Stimulated activated CD4-positive, alpha-beta T cell treated with anti-CD3 and anti-CD28 coated beads, Interleukin-12 subunit alpha, Interleukin-12 subunit beta, amount 100 ng/mL, for 4 hours (primary cell): ENCODE measurements around the gene WEE1.

Experiments
- DNase-seq: peaks from one replicate; pipeline ENCODE4 v3.0.0-alpha.2; 2020

The WEE1 gene

DNA sequence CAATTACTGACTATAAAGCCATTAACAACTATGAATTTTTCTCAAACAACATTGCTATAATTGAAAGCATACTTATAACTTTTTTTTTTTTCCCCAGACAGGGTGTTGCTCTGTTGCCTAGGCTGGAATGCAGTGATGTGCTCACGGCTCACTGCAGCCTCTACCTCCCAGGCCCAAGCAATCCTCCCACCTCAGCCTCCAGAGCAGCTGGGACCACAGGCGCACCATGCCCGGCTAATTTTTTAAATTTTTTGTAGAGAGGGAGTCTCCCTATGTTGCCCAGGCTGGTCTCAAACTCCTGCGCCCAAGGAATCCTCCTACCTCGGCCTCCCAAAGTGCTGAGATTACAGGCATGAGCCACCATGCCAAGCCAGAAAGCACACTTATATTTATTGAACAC, 6.1 kb upstream of the WEE1 start:
- DNase-seq, result no peak

DNA sequence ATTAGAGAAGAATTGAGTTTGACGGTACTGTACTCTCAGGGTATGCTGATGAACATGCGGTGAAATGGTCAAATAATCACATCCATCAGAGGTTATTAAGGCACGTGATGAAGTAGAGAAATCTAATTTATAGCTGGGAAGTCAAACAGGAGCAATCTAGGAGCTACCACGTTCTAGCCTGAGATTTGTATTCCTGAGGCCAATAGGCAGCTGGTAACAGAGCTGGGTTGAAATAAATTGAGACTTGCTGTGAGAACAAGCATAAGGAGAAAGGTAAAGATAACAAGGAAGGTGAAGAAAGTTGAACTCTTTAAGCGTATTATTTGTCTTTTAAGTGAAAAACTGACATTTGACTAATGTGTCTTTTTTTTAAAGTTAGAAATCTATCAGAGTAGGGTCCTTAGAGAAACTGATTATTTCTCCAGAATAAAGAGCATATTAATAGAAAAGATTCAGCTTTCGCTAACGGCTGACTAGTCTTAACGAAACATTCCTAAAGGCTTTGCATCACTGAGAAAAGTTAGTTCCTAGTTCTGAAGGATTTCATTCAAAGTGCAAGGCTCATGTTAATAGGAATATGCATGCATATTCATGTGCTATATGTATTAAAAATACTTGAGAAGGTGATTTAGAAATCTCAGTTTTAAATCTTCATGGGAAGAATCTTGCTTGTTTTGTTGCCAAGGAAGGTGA, 5.2 kb upstream of the WEE1 start:
- DNase-seq, result no peak

DNA sequence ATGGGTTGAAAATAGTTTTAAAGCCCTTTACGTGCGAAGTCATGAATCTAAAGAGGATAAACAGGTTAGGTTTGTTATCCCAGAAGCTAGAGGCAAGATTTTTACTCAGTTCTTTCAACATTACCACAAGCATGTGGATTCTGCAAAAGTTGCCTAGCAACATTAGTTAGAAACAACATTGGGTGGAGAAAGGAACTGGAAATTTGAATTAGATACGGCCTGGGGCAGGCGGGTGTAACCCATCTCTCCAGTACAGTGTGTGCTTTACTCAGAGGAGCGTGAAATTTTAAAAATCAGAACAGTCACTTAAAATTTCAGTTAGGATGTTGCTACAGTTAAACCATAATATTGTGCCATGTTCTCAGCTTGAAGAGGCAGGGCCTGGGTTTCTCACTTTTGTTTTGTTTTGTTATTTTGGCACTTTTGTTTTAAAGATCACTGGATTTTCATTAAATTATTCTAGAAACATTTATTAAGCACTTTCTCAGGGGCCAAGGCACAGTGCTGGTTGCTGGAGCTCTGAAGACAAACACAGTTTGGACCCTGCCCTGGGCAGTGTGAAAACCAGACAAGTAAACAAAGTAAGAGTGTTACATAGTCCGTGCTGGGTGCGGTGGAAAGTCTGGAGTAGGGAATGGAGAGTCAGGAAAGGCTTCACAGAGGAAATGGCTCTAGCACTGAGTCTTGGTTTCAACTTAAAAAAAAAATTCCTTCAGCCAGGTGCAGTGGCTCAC, 4.4 kb upstream of the WEE1 start:
- DNase-seq, result no peak

DNA sequence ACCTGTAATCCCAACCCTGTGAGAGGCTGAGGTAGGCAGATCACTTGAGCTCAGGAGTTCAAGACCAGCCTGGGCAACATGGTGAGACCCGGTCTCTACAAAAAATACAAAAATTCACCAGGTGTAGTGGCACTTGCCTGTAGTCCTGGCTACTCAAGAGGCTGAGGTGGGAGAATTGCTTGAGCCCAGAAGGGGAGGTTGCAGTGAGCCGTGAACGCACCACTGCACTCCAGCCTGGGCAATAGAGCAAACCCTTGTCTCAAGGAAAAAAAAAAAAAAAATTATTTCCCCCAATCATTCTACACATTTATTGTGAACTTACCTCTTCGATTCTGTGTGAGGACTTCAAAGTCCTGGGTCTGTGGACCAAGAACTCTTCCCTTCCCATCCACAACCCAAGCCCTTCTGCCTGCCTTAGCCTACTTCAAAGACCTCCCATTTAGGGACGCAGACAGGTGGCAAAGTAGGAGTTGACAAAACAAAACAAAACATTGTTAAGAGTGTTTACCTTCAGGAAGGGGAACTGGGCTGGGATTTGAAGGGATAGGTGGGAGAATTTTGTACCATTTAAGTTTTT, 3.8 kb upstream of the WEE1 start:
- no peak for DNase-seq

DNA sequence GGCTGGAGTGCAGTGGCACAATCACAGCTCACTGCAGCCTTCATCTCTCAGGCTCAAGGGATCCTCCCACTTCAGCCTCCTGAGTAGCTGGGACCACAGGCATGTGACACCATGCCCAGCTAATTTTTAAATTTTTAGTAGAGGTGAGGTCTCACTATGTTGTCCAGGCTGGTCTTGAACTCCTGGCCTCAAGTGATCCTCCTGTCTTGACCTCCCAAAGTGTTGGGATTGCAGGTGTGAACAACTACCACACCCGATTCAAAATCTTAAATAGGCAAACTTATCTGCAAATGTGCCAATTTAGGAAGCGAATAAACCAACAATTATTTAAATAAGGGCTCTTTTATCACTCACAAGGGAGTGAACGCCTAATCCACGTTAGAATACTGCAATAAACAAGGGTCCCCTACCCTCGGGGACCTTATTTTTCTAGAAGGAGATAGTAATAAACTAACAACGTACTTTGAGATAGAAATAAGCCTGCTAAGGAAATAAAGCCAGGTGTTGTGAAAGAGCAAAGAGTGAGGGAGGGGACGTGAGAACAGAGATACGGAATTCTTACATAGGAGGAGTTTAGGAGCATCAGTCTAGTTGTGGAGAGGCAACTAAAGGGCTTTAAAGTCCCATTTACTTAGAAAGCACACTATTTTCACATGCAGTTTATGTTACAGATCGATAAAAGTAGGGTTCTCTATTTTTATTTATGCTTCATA, 3.0 kb upstream of the WEE1 start:
- DNase-seq, result no peak

DNA sequence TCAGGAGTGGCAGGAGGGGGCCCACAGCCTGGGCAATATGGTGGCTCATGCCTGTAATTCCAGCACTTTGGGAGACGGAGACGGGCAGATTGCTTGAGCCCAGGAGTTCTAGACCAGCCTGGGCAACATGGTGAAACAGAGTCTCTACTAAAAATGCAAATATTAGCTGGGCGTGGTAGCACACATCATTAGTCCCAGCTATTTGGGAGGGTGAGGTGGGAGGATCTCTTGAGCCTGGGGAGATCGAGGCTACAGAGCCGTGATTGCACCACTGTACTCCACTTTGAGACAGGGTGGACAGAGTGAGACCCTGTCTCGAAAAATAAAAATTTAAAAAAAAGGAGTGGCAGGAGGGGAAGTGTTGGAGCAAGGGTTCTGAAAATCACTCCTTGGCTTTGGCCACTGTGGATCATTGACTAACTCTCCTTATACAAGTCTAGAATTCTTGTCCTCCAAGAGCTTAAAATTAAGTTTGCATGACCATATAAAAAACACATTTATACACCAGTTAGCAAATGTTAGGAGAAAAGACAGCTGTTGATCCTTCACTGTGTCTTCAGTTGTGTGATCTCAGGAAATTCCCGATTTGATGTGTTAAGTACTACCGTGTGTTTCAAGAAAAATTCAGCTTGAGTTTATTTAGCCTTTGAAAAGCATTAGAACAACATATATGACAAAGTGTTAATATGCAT, 2.3 kb upstream of the WEE1 start:
- no peak for DNase-seq

DNA sequence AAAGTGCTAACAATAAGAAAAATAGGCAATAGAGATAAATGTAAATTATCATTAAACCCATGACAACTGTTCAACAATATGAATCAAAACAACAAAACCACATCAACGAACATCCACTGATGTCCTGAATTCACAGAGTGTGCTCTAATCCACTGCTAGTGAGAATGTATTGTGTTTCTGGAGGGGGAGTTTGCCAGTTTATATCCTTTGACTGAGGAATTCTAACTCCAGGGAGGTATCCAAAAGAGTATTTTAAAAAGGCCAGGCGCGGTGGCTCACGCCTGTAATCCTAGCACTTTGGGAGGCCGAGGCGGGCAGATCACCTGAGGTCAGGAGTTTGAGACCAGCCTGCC, 1.7 kb upstream of the WEE1 start:
- no peak for DNase-seq

DNA sequence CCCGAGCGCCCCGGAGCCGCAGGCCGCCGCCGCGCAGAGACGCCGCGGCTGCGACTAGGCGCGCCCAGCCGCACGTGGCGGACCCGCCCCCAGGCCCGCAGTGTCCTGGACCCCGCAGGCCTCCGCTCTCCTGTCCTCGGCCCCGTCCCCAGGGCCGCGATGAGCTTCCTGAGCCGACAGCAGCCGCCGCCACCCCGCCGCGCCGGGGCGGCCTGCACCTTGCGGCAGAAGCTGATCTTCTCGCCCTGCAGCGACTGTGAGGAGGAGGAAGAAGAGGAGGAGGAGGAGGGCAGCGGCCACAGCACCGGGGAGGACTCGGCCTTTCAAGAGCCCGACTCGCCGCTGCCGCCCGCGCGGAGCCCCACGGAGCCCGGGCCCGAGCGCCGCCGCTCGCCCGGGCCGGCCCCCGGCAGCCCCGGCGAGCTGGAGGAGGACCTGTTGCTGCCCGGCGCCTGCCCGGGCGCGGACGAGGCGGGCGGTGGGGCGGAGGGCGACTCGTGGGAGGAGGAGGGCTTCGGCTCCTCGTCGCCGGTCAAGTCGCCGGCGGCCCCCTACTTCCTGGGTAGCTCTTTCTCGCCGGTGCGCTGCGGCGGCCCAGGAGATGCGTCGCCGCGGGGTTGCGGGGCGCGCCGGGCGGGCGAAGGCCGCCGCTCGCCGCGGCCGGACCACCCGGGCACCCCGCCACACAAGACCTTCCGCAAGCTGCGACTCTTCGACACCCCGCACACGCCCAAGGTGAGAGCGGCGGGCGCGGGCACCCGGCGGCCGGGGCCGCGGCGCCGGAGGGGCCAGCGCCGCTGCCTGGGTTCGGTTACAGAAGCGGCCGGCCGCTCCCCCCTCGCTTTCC, 528 bp downstream of the WEE1 start:
- no peak for DNase-seq

DNA sequence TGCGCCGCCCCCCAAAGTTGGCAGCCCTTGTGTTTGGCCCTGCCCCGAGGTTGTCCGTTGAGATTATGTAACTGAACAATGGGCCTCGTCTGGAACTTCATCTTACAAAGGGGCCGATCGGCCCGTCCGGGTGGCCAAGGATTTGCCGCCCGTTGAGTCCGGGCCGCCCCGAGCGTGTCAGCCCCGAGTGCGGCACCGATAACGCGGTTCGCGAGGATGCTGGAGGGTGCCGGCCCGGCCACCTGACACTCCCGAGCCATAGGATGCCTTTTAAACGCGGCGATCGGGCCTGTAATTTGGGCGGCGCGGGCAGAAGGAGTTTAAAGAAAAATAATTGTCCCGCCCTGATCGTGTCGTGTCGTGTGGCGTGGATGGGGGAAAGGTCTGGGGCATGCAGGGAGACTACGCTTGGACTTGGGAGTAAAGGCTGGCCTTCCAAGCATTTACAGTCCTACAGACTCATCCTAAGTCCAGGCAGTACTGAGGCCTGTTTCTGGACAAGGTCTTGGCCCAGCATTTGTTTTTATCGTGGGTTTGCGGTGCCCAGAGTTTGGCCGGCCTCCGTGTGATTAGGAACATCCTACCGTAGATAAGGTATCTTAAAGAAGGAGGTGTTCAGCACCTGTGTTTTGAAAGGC, 1.3 kb downstream of the WEE1 start:
- DNase-seq, result peak; percentile 13

DNA sequence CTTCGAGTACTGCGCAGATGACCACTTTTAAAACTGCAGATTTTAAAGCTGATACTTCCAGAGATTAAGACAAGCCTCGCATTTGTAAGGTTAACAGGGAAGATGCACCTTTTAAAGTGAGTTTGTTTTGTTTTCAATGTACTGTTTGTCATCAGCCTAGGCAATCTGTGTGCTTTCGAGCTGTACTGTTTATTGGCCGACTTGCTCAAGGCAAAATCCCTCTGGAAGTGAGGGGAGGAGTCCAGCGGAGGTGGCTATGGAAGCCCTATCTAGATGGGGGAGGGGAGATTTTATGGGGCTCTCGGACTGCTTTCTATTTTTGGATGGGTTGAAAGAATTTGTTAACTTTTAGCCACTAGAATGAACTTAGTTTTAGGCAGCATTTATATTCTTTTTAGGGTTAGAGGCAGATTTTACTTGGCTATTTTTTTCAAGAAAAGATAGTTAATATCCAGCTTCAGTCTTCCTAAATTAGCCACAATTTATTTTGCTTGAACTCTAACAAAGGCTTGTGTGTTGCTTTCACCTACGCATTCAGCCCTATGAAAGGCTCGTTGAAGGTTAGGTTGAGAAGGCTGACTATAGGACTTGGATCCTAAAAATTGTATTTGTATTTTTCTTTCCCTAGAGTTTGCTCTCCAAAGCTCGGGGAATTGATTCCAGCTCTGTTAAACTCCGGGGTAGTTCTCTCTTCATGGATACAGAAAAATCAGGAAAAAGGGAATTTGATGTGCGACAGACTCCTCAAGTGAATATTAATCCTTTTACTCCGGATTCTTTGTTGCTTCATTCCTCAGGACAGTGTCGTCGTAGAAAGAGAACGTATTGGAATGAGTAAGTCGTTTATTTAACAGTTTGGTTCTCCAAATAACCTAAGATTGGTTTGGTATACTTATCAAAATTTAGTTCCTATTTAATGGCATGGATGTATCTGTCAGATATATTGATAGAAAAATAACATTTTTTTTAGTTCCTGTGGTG, 2.1 kb downstream of the WEE1 start:
- no peak for DNase-seq

DNA sequence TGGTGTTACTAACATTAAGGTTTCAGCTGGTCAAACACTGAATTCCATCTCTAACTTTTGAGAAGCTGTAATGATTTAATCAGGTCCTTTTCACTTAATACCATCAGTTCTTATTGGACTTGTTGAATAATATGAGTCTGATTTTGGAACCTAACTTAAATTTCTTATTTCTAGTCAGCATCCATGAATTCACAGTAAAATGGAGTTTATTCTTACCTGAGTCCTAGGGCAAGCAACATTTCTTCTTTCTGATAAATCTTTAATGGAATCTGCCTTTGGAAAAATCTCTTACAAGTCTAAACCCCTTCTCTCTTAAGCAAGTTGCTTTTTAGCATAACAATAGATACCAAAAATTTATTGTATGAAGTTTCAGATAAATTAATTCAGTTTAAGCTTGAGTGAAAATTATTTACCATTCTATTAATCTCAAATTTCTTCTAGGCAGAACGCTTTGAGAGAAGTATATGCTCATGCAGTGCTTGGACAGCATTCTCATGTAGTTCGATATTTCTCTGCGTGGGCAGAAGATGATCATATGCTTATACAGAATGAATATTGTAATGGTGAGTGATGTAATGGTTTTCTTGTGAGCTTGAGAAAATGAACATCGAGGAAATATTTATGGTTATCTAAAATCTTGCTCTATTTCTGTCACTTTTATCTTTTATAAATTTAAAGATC, 3.4 kb downstream of the WEE1 start:
- no peak for DNase-seq

DNA sequence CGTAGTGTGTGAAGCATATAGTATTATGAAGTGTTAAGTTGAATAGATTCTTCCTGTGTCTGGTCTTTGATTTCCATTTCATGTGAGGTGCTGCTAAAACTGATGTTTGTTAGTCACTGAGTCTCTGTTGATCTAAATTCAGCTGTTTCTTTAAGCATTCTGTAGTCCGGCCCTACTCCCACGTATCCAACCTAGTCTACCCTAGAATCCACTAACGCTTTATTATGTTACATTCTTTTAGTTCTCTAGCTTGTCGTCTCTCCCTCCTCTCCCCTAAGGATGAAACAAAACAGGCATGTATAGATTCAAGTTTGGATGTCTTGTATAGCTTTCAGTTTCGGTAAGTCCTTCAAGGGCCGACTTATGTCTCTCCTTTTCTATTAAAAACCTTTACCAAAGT, 4.1 kb downstream of the WEE1 start:
- DNase-seq, result no peak

DNA sequence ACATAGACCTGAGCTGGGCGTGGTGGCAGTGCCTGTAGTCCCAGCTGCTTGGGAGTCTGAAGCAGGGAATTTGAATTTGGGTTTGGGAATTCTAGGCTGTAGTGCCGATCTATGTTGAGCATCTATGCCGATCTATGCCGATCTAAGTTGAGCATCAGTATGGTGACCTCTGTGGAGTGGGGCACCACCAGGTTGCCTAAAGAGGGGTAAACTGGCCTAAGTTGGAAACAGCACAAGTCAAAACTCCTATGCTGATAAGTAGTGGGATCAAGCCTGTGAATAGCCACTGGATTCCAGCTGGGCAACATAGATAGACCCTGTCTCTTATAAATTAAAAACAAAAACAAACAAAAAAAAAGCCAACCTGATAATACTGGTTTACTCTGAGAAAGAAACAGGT, 7.4 kb downstream of the WEE1 start:
- no peak for DNase-seq

DNA sequence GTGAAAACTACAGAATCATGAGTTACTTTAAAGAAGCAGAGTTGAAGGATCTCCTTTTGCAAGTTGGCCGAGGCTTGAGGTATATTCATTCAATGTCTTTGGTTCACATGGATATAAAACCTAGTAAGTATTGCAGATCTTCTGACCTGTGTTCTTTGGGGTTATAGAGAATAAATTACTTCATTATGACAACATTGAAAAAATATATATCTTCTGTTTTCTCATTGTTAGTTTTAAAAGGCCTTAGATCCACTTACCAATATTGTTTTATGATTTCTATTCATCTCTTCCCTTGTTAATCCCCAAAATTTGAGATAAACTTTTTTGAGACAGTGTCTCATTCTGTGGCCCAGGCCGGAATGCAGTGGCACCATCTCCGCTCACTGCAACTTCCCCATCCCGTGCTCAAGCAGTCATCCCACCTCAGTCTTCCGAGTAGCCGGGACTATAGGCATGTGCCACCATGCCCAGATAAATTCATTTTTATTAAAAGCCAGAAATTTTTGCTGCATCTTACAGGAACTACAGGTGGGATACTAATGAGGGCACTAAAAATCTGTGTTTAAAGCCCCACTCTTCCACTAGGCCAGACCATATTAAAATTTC, 8.2 kb downstream of the WEE1 start:
- DNase-seq, result no peak

DNA sequence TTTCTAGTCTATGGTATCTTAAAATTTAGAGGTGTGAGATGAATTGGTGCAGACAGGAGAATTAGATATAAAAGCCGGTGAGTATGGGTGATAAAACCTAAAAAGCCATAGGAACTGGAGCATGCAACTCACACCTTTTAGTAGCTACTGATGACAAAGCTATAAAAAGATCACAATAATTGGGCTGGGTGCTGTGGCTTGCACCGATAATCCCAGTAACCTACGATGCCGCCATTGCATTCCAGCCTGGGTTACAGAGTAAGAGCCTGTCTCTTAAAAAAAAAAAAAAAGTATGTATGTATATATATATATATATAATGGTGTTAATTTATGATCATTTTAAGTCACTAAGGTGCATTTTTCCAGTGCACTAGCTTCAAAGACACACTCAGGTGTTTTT, 17.2 kb downstream of the WEE1 start:
- DNase-seq, result no peak

DNA sequence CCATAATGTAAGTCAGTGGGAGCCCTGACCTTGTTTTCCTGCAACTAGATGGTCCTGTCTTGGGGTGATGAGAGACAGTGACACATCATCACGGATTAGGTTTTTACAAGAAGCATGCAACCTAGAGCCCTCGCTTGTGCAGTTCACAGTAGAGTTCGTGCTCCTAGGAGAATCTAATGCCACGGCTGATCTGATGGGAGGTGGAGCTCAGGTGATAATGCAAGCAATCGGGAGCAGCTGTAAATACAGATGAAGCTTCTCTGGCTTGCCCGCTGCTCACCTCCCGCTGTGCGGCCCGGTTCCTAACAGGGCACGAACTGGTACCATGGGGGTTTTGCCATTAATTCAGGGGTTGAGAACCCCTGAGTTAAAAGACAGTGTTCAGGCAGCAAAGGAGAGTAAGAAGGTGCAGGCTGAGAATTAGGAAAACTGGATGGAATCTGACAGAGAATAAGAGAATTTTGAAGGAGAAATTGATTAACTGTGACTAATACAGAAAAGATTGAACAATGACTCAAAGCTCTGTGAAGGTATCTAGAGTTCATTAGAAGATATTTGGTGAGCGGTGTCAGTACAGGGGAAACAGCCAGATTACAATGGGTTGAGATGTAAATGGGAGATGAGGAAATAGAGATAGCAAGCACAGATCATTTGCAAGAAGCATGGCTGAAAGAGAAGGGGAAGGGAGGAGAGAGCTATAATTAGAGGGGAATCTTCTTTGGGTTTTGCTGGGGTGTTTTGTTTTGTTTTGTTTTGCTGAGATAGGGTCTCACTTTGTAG, 21.0 kb downstream of the WEE1 start:
- no peak for DNase-seq

DNA sequence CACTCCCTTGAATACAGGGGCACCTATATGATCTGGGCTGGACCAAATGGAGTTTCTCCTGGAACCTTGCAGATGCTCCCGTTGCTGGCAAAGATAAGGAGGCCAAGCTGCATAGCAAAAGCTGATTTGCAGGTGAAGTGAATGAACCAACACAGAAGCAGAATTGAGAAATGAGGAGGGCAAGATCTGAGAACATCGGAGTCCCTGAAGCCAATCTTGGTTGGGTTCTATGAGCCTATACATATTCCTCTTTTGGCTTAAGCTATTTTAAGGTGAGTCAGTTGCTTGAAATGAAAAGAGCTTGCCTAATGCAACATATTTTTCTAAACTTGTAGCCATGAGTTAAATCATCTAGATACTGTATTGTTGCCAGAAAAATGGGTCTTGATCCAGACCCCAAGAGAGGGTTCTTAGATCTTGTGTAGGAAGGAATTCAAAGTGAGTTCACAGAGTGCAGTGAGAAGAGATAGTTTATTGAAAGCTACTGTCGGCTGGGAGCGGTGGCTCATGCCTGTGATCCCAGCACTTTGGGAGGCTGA, 23.5 kb downstream of the WEE1 start:
- no peak for DNase-seq

DNA sequence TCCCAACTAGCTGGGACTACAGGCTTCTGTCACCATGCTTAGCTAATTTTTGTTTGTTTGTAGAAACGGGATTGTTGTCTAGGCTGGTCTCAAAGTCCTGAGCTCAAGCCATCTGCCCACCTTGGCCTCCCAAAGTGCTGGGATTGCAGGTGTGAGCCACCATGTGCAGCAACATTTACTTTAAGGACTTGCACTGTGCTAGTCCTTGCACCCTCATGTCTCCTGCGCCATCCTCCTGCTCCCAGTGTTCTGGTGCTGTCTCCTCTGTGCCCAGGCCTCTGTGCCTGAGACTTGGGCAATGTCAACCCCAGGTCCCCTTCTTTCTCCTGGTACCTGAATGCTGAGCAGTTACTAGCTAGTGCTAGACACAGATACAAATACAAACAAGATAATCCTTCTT, 26.7 kb downstream of the WEE1 start:
- no peak for DNase-seq
